GM18907 (cell line): ENCODE results near the gene DNAH17.

ENCODE experiments used
- ATAC-seq: cut with Tn5 transposase; IDR thresholded peaks from one replicate; pipeline ENCODE4 v1.9.1; 2021; ENCODE audit warnings: mild to moderate bottlenecking, moderate library complexity; ENCODE audit not compliant: unreplicated experiment

The DNAH17 gene

GRCh38 chr17:78550464-78550863, 26.7 kb downstream of the DNAH17 start:
- no peak for ATAC-seq

DNA sequence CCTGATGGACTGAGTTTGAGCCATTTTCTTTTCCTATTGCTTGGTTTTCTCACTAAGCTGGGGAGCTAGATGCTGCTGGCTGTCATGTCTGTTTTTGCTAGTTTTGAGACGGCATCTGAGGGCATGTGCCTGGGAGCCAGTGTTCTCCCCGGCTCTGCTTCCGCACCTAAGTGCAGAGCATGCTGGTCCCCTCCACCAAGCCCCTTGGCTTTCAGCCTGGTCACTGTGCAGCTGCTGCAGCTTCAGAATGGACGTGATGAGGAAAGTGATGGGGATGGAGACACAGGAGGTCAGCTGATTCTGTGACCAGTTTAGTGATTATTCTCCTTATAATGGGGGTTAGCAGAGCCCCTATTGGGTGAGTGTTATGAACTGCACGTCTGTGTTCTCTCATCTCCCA, 28.5 kb downstream of the DNAH17 start:
- ATAC-seq = no peak

GRCh38 chr17:78547035-78547434, 30.2 kb downstream of the DNAH17 start:
- no peak for ATAC-seq

GRCh38 chr17:78546476-78546875, 30.7 kb downstream of the DNAH17 start:
- ATAC-seq = no peak

GRCh38 chr17:78544881-78545755, 32.1 kb downstream of the DNAH17 start:
- ATAC-seq = no peak

DNA sequence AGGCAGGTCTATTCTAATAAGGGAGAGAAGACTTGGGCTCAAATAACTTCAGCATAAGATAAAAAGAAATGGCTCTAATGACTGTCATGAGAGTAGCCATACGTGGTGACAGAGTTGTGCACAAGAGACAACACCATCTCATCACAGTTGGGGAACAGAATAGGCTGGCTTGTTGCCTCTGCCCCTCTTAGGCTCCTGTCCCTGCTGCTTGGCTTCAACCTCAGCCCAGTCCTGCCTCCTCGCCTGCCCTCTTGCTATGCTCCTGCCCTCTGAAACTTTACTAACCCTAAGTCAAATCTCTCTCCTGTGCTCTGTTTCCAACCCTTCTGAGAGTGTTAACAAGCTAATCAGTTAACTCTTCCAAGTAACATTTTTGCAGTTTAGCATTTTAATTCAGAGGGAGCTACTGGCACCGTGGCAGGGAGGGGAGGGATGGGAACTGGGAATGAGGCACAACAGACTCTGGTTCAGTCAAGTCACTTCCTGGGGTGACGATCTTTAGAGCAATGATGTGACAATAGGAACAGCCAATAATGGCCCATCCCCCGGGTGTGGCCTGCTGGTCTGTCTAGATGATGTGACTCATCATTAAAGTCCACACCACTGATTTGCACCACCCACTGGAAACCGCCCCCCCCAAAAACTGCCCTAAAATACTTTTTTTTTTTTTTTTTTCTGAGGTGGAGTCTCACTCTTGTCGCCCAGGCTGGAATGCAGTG, 35.5 kb downstream of the DNAH17 start:
- no peak for ATAC-seq

- no peak for ATAC-seq
These were observed 37.4 kb downstream of the DNAH17 start for GRCh38 chr17:78539781-78540180.

DNA sequence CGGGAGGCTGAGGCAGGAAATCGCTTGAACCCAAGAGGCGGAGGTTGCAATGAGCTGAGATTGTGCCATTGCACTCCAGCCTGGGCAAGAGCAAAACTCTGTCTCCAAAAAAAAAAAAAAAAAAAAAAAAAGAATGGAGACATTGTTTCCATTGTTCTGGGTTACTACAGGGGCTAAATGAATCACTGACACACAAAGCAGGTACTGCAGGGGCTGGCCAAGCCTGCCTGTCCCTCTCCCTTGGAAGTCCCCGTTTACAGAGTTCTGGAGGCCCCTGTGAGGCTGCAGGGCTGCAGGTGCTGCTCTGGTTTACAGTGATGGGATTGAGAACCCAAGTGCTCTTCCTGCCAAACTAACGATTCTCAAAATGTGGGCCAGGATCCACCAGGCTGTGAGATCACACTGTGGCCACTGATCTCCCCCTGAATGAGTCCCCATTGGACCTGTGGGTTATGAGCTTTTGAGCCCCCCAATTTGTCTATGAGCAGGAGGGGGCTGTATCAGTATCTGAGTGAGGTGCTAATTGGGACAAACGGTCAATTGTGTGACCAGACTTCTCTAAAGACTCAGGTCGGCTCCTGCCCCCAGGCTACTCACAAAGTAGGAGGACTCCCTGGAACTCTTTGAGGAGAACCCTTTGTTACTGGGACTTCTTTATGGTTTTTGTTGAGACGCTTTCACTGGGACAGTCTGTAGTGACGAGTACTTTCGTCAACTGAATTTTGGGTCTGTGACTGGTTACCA, 39.0 kb downstream of the DNAH17 start:
- no peak for ATAC-seq

GRCh38 chr17:78537217-78537860, 39.9 kb downstream of the DNAH17 start:
- no peak for ATAC-seq

DNA sequence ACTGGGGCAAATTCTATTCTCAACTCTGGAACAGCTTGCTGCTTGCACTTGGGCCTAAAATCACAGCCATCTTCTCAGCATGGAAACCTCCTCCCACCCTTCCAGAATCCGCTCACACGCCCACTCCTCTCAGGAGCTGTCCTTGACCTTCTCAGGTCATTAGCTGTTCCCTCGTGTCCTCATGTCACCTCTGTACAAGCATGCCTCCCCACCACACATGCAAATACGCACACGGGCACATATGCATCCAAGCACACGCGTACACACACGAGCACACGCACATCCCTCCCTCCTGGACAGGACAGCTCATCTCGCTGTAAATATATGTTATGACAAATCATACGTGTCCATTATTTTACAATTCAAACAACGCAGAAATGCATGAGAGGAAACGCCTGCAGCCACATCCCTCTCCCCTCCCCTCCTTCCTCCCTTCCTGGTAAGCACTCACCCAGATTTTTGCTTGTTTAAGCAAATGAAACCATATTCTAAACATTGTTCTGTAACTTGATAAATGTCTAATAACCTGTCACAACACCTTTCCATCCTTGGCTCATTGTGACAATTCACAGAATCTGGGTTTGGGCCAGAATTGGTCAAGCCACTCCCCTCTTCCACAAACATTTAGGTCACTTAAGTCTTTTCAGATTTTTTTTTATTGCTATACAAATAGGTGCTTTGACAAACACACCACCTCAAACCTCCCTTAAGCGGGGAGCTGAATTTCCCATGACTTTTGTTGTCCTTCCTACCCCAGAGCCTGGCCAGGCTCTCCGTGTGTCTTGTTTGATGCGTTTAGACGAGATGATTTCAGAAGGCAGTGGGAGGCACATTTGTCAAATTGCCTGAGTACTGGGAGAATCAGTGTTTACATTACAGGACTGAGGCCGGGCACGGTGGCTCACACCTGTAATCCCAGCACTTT, 41.7 kb downstream of the DNAH17 start:
- ATAC-seq = no peak

- no peak for ATAC-seq
These were observed 42.5 kb downstream of the DNAH17 start for GRCh38 chr17:78534492-78535272.

- no peak for ATAC-seq
These were observed 44.1 kb downstream of the DNAH17 start for GRCh38 chr17:78532922-78533640.

GRCh38 chr17:78532311-78532710, 44.9 kb downstream of the DNAH17 start:
- no peak for ATAC-seq

DNA sequence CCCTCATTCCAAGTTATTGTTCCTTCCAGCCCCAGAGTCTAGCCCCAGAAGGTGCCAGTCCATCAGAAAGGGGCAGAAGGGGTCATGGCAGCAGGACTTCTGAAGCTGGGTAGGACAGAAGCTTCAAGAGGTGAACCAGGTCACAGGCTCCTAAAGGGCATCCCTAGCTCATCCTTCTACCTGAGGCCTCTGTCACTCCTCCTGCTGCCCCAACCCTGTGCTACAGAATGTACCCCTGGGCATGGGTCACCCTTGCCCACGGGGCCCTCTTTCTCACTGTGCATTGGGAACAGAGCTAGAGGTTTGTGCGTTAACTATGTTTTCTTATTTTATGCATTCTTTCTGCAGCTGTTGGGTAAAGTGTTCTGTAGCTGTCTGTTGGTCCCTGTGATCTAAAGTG, 46.5 kb downstream of the DNAH17 start:
- ATAC-seq = no peak

DNA sequence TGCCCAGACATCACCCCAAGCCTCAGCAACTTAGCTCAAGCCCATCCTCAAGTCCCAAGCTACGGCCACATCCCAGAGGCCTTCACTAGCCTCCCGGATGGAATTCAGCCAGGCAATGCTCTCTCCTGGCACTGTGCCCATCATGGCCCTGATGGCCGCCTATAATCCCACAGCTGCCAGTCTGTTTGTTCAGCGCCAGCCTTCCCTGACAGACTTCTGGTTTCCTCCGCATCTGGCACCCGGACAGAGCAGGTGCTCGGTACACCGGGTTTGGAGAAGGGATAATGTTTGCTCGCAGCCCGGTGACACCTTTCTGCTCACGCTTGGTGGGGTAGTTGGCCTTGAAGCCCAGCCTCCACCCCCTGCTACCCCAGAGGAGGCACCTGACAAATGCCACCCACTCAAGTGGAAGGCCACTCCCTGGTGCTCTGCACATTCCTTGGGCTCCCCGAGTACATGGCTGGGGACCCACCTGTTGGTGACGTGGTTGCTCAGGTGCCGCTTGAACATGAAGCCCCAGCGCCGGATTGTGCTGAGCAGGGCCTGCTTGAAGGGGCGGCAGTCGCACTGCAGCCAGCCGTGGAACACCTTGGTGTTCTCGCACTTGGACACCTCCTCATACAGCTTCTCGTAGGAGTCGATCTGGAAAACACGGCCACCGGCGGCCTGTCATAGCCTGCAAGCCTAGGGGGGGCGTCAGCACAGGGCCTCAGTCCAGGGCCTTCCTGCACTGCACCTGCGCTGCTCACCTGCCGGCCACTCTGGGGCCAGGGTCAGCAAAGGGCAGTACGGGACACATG, 47.1 kb downstream of the DNAH17 start:
- no peak for ATAC-seq

DNA sequence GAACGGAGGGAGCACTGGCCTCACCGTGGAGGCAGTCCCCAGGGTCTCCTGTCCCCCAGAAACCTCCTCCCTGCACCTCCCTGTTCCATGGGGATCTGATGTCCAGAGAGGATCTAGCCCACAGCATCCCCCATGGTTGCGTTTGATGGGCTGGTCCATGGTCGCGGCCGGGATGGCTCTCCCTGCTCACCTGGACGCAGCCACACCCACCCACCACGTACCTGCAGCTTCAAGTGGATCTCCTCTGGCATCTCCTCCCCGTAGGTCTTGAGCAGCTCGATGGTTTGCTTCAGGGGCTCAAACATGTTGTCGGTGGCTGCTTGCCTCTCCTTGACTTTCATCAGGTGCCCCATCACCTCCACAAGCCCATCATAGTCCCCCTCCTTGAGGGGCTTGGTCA, 47.9 kb downstream of the DNAH17 start:
- no peak for ATAC-seq

GRCh38 chr17:78528541-78528940, 48.7 kb downstream of the DNAH17 start:
- no peak for ATAC-seq

GRCh38 chr17:78527345-78527744, 49.9 kb downstream of the DNAH17 start:
- no peak for ATAC-seq
